Measurements from ENCODE around the gene GRAMD4.

The GRAMD4 gene

GRCh38 chr22:46598737-46599424 is 21.3 kb upstream of the GRAMD4 start:
- DNase-seq: no peak

- no peak for DNase-seq
These were observed 19.9 kb upstream of the GRAMD4 start for GRCh38 chr22:46600273-46600796.

GRCh38 chr22:46602025-46602424 is 18.2 kb upstream of the GRAMD4 start:
- DNase-seq: no peak

GRCh38 chr22:46604306-46604690 is 15.9 kb upstream of the GRAMD4 start:
- no peak for DNase-seq

- no peak for DNase-seq
These were observed 15.1 kb upstream of the GRAMD4 start for GRCh38 chr22:46605117-46605516.

GRCh38 chr22:46606886-46607285 is 13.3 kb upstream of the GRAMD4 start:
- no peak for DNase-seq

GRCh38 chr22:46607483-46608114 is 12.6 kb upstream of the GRAMD4 start:
- DNase-seq: no peak

- no peak for DNase-seq
These were observed 11.0 kb upstream of the GRAMD4 start for GRCh38 chr22:46609175-46609690.

GRCh38 chr22:46609724-46610201 is 10.4 kb upstream of the GRAMD4 start:
- no peak for DNase-seq

- no peak for DNase-seq
These were observed 9.8 kb upstream of the GRAMD4 start for GRCh38 chr22:46610356-46610755.

GRCh38 chr22:46611189-46611588 is 9.0 kb upstream of the GRAMD4 start:
- DNase-seq: no peak

- no peak for DNase-seq
These were observed 7.8 kb upstream of the GRAMD4 start for GRCh38 chr22:46612341-46612903.

- peak; percentile 29 to 31 for DNase-seq
These were observed 7.1 kb upstream of the GRAMD4 start for GRCh38 chr22:46612904-46613605.

GRCh38 chr22:46613606-46614021 is 6.6 kb upstream of the GRAMD4 start:
- no peak for DNase-seq

GRCh38 chr22:46614025-46614931 is 5.9 kb upstream of the GRAMD4 start:
- peak; percentile 58 to 60 for DNase-seq

GRCh38 chr22:46617207-46617985 is 2.8 kb upstream of the GRAMD4 start:
- DNase-seq: no peak

- no peak for DNase-seq
These were observed 2.1 kb upstream of the GRAMD4 start for GRCh38 chr22:46617986-46618647.

GRCh38 chr22:46618667-46619066 is 1.5 kb upstream of the GRAMD4 start:
- no peak for DNase-seq

- DNase-seq: no peak
These were observed 851 bp upstream of the GRAMD4 start for GRCh38 chr22:46619240-46619829.

GRCh38 chr22:46620588-46621242 is 529 bp downstream of the GRAMD4 start:
- DNase-seq: no peak

Data from activated CD4-positive, alpha-beta T cell treated with anti-CD3 and anti-CD28 coated beads, Interleukin-2, amount 50 U/mL, for 4 hours (primary cell).